ENCODE results near the gene CPNE5. TPM values are rescaled to one million over a fixed set of nuclear protein-coding genes. Genes with fewer than 3 reads are reported as not detected.
A peak's percentile ranks its signal among the peaks of the same experiment; 100 is the strongest.

CPNE5 gene
- total RNA-seq, 1 donor from 2014 or later, result 2.9 TPM

- H3K27me3 Mint-ChIP-seq (ENCODE audit: unreplicated experiment), result no peaks in the 10 kb centered on the region
- peaks cover 6% of the 10 kb centered on the region for H3K4me1 Mint-ChIP-seq (ENCODE audit: low read depth, unreplicated experiment)
- no peak for DNase-seq
- H3K9me3 Mint-ChIP-seq (ENCODE audit: unreplicated experiment), result no peaks in the 10 kb centered on the region
- H3K4me3 Mint-ChIP-seq (ENCODE audit: unreplicated experiment), result no peak overlapping the region
- no peaks in the 10 kb centered on the region for H3K36me3 Mint-ChIP-seq (ENCODE audit: unreplicated experiment)
- TF ChIP-seq, protein P1, sequence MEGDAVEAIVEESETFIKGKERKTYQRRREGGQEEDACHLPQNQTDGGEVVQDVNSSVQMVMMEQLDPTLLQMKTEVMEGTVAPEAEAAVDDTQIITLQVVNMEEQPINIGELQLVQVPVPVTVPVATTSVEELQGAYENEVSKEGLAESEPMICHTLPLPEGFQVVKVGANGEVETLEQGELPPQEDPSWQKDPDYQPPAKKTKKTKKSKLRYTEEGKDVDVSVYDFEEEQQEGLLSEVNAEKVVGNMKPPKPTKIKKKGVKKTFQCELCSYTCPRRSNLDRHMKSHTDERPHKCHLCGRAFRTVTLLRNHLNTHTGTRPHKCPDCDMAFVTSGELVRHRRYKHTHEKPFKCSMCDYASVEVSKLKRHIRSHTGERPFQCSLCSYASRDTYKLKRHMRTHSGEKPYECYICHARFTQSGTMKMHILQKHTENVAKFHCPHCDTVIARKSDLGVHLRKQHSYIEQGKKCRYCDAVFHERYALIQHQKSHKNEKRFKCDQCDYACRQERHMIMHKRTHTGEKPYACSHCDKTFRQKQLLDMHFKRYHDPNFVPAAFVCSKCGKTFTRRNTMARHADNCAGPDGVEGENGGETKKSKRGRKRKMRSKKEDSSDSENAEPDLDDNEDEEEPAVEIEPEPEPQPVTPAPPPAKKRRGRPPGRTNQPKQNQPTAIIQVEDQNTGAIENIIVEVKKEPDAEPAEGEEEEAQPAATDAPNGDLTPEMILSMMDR (IDR thresholded peaks at IDR 0.05; ENCODE audit: partially characterized antibody, unreplicated experiment), result no peak
- no peak overlapping the region for H3K27ac Mint-ChIP-seq (ENCODE audit: unreplicated experiment)
These were observed 78.4 kb downstream of the CPNE5 start for GRCh38 chr6:36760685-36761435.

- no peaks in the 10 kb centered on the region for H3K27me3 Mint-ChIP-seq (ENCODE audit: unreplicated experiment)
- TF ChIP-seq, protein P1 (IDR thresholded peaks at IDR 0.05; ENCODE audit: partially characterized antibody, unreplicated experiment), result peak; percentile 97
- peaks cover 6% of the 10 kb centered on the region for H3K4me1 Mint-ChIP-seq (ENCODE audit: low read depth, unreplicated experiment)
- H3K27ac Mint-ChIP-seq (ENCODE audit: unreplicated experiment), result no peak overlapping the region
- H3K9me3 Mint-ChIP-seq (ENCODE audit: unreplicated experiment), result no peaks in the 10 kb centered on the region
- H3K36me3 Mint-ChIP-seq (ENCODE audit: unreplicated experiment), result no peaks in the 10 kb centered on the region
- peak; percentile 95 for DNase-seq
- no peak overlapping the region for H3K4me3 Mint-ChIP-seq (ENCODE audit: unreplicated experiment)
These were observed 80.0 kb downstream of the CPNE5 start for GRCh38 chr6:36759148-36759759.

DNA sequence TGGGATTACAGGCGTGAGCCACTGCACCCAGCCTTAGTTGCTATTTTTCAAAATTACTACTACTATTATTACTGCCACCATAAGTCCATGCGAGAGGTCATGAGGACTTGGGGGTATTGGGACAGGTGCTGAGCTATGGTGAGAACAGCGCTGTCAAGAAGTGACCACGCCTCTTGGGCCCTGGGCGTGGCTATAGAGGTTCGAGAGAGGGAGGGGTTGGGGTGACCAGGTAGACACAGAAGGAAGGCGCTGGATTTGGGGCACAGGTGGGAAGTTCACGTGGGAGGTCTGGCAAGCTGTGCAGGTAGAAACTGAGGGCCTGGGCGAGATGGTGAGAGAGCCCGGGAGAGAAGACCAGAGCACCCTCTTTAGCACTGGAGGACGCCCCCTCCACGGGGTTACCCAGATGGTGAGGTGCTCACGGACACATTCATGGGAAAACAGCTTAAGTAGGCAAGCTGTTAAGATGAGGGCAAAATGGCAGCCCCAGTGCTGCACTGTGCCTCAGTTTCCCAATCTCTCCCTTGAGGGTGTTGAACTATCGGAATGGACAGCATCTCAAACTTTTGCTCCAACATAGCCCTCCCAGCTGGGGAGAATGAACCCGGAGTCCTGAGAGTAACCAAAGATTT lies 80.6 kb downstream of the CPNE5 start:
- DNase-seq, result no peak
- H3K27me3 Mint-ChIP-seq (ENCODE audit: unreplicated experiment), result no peaks in the 10 kb centered on the region
- H3K9me3 Mint-ChIP-seq (ENCODE audit: unreplicated experiment), result no peaks in the 10 kb centered on the region
- H3K4me1 Mint-ChIP-seq (ENCODE audit: low read depth, unreplicated experiment), result peaks cover 9% of the 10 kb centered on the region
- no peak overlapping the region for H3K4me3 Mint-ChIP-seq (ENCODE audit: unreplicated experiment)
- TF ChIP-seq, protein P1 (IDR thresholded peaks at IDR 0.05; ENCODE audit: partially characterized antibody, unreplicated experiment), result no peak
- no peak overlapping the region for H3K27ac Mint-ChIP-seq (ENCODE audit: unreplicated experiment)
- H3K36me3 Mint-ChIP-seq (ENCODE audit: unreplicated experiment), result no peaks in the 10 kb centered on the region

DNA sequence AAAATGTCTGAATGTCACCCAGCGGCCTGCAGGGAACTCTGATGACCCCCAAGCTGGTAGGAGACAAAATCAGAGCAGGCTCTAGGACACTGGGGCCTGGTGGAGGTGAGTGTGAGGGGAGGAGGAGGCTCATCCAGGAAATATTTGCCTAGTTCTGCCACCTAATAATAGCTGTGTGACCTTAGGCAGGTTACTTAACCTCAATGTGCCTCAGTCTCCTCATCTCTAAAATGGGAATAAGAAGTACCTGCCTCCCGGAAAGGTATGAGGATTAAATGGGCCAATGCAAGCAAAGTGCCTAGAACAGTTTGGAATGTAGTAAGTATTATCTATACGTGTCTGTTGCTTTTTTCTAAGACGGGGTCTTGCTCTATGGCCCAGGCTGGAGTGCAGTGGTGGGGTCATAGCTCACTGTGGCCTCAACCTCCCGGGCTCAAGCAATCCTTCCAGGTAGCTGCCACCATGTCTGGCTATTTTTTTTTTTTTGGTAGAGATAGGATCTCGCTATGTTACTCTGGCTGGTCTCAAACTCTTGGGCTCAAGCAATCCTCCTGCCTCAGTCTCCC lies 81.2 kb downstream of the CPNE5 start:
- H3K36me3 Mint-ChIP-seq (ENCODE audit: unreplicated experiment), result no peaks in the 10 kb centered on the region
- TF ChIP-seq, protein P1 (IDR thresholded peaks at IDR 0.05; ENCODE audit: partially characterized antibody, unreplicated experiment), result no peak
- DNase-seq, result no peak
- no peak overlapping the region for H3K4me3 Mint-ChIP-seq (ENCODE audit: unreplicated experiment)
- H3K27me3 Mint-ChIP-seq (ENCODE audit: unreplicated experiment), result no peaks in the 10 kb centered on the region
- H3K27ac Mint-ChIP-seq (ENCODE audit: unreplicated experiment), result no peak overlapping the region
- peaks cover 9% of the 10 kb centered on the region for H3K4me1 Mint-ChIP-seq (ENCODE audit: low read depth, unreplicated experiment)
- H3K9me3 Mint-ChIP-seq (ENCODE audit: unreplicated experiment), result no peaks in the 10 kb centered on the region

Measured in glutamatergic neuron (in vitro differentiated cells).